NAMALWA (cell line): Measurements from ENCODE around the gene CCDC175.

Source experiments
- DNase-seq: peaks from one replicate; pipeline ENCODE4 v3.0.0-alpha.2; 2015; ENCODE audit warnings: low spot score

CCDC175 gene

DNA sequence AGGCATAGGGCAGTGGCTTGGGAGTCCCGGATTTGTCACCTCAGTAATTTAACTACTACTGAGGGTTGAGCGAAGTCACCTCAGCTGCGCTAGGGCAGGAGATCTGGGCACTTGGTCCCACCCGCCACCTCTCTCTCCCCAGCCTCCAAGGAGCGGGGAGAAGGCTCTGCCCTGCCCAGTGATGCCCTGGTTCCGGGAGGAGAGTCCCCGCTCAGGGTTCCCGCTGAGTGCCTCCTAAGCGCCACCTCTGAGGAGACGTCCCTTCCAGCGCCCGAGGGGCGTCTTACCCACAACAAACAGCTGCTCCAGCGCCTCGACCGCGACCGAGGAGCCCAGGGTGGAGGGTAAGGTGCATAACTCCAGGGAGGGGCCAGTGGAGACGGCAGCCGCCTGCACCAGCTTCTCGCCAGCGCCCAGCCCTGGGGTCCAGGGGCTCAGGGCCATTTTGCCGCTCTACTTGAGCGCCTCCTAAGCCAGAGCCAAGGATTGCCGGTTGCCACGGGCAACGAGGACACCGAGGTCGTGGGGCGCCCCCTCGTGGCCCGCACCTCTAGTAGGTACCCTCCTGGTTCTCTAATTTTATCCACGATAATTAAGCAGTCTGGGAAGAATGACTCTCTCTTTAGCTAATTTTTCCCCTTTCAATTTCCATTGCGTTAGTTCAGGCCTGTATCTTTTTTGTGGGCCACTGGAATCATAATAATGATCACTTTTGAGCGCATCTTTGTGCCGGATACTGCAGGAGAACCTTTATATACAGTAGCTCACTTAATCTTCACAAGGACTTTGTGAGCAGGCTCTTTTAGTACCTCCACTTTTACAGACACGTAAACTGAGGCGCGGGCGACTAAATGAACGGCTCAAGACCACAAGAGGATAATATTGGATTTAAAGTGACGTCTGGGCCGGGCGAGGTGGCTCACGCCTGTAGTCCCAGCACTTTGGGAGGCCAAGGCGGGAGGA lies at the start of gene CCDC175:
TSS of gene CCDC175 (minus strand) at position 481 of the 963 bp plus-strand sequence. CDS start at position 444, 37 bp downstream.
- peak; percentile 41 for DNase-seq

- DNase-seq, result no peak
Measured at GRCh38 chr14:59622631-59623030, 46.0 kb upstream of the CCDC175 start.

DNA sequence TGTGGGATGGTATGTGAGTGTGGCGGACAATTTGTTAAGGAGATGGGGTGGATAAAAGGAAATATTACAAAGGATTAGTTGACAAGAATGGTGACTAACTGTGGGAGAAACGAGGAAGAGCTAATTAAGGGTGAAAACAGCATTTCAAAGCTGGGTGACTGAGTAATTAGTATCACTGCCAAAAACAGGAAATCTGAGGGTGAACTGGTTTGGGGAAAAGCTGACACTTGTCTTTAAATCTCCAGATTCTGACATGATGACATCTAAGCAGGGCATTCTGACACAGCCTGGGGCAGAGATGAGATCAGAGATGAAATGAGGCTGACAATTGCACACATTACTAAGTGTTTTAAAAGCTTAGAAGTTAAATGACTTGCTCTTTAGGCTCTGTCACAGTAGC lies 42.4 kb upstream of the CCDC175 start:
- DNase-seq, result no peak

DNA sequence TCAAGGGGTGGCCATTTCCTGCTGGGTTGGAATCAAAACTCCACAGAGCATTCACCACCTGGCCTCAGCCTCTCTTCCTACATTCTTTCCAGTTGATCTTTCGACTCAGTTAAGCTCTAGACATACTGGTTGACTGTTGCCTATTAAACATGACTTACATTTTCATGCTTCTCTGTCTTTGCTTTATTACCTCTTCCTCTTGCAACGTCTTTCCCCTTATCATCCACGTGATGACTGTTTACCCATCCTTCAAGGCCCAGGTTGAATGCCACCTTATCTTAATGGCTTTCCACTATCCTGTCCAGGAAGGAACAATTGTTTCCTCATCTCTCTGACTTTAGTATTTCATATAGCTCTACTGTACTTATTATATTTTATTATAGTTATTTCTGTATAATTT lies 24.4 kb upstream of the CCDC175 start:
- DNase-seq, result no peak

- DNase-seq, result no peak
Measured at GRCh38 chr14:59600211-59600945, 23.8 kb upstream of the CCDC175 start.

GRCh38 chr14:59595071-59595470 lies 18.5 kb upstream of the CCDC175 start:
- no peak for DNase-seq

DNA sequence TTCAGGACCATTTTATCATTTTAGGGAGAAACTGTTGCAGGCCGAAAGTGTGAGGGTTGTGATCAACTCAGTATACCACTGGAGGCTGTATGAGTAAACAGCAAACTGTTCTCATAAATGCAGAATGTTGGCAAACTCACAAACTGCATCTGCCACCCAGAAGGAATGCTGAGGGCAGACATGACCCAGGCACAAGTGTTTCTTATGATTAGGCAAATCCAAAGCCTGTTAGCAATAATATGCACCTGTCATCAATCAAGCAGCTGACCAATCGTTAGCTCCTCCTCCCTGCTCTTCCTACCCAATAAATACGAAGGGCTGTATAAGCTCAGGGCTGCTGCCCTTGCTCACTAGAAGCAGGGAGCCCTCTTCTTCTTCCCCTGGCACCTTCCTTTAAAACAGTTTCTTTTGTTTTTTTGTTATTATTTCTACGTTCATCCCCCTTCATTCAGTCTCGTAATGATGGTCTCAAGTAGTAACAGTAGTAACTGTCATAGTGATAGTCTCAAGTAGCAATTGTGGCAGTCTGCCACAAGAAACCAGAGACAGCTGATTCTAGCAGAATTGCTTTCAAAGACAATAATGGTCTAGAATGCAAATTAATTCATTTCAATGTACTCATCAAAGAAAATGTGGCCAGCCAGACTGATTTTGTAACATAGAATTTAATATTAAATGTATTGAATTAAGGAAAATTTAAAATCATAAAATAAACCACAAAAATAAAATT lies 15.2 kb upstream of the CCDC175 start:
- no peak for DNase-seq

GRCh38 chr14:59588101-59588500 lies 11.5 kb upstream of the CCDC175 start:
- DNase-seq, result no peak

DNA sequence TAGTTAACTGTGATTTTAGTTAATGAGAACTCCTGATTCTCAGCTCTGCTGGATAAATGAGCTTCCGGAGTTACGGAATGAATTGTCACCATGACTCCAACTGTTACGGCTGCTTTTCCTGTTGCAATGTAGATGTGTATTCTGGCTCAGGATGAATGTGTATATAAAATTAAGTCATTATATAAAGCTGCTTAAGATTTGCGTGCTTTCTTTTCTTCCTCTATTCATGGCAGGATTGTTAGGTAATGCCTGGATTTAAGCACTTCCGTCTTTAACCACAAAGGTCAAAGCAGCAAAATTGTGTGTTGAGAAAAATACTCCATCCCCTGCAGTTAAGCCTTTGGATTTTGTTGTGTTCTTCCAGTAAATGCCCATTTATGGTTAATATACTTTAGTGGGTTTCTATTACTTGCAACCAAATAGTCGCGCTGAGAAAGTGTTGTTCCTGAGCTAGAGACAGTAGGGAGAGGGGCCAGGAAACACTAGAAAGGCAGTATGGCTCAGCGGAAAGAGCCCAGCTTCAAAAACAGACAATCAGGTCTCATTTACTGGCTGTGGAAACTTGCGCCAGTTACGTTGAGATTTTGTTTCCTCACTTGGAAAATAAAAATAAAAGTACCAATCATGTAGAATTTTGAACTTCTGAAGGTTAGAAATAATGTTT lies 9.4 kb upstream of the CCDC175 start:
- no peak for DNase-seq

GRCh38 chr14:59583755-59584154 lies 7.1 kb upstream of the CCDC175 start:
- DNase-seq, result no peak

- no peak for DNase-seq
Measured at GRCh38 chr14:59582845-59583509, 6.4 kb upstream of the CCDC175 start.

DNA sequence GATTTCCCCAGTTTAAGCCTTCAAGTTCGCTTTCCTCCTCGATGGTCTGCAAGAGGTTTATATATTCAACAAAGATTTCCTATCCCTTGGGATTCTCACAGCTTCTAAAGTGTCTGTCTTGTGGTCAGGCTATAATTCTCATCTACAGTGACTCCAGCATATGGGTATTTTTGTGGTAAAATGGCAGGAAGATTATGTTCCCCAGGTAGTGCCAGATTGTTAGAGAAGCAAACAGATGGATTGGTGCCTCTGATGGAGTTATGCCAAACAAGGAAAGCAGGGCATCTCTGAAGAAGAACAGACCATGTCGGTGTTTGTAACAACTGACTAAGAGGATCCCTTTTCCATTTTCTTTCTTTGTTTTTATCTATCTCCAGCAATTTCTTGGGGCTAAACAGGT lies 5.5 kb upstream of the CCDC175 start:
- DNase-seq, result no peak

DNA sequence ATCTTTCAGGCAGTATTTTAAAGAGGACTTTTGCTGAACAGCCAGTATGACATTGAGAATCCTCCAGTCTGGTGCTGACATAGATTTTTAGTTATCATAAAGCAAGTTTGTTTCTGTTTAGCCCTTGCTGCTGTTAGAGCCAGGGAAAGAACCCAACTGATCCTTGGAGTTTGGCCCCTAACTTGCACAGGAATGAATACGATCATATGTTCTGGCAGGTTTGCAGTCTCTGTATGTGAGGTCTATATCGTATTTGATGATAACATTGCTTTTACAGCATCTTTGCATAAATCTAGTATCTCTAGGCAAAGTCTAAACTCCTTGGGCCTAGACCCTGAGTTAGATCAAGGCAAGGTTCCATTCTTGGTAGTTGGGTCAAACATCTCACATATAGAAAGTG lies 4.3 kb upstream of the CCDC175 start:
- DNase-seq, result no peak

DNA sequence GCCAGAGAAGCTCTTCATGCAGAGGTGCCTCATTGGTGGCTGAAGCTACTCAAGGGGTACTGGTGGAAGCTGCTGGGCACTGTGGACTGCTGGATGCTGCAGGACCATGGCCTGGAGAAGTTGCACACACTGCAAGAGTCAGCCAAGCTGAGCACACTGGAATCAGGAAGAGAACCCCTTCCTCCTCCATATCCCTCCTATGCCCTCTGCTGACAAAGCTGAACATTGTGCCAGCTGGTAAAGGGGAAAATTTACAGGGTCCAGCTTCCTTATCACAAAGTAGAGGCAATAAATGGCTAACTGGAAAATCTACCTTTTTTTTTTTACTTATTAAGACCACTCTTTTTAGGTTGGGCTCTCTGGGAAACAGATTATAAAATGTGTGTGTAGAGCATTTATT lies 6.5 kb downstream of the CCDC175 start:
- no peak for DNase-seq

DNA sequence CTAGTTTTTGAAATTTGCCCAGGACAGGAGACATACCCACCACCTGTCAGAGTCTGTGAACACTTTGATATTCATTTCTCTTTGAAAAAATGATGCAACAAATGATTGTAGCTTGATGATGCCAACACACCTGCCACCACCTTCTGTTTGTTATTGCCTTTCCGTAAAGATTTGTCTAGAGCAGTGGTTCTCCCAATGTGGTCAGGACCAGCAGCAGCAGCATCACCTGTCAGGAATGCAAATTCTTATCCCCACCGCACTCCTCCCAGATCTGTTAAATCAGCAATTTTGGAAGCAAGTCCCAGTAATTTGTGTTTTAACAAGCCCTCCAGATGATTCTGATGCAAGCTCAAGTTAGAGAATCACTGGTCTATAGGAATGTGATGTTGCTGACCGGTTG lies 9.9 kb downstream of the CCDC175 start:
- DNase-seq, result no peak

- DNase-seq, result no peak
Measured at GRCh38 chr14:59566296-59566695, 10.3 kb downstream of the CCDC175 start.

GRCh38 chr14:59565087-59565486 lies 11.5 kb downstream of the CCDC175 start:
- DNase-seq, result no peak

GRCh38 chr14:59564366-59564765 lies 12.2 kb downstream of the CCDC175 start:
- DNase-seq, result no peak

- DNase-seq, result no peak
Measured at GRCh38 chr14:59547310-59547709, 29.3 kb downstream of the CCDC175 start.

DNA sequence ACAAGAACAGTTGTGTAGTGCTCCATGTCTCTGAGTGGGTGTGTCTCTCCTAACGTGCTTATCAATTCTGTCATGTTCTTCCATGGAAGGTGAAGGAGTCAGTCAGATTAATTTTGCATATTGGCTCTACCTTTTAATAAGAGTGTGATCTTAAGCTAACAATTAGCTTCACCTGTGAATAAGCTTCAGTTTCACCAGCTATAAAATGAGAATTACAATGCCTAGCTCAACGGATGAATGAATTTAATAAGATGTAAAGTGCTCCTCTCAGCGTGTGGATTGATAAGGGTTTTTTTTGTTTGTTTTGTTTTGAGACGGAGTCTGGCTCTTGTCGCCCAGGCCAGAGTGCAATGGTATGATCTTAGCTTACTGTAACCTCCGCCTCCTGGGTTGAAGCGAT lies 32.7 kb downstream of the CCDC175 start:
- DNase-seq, result no peak

DNA sequence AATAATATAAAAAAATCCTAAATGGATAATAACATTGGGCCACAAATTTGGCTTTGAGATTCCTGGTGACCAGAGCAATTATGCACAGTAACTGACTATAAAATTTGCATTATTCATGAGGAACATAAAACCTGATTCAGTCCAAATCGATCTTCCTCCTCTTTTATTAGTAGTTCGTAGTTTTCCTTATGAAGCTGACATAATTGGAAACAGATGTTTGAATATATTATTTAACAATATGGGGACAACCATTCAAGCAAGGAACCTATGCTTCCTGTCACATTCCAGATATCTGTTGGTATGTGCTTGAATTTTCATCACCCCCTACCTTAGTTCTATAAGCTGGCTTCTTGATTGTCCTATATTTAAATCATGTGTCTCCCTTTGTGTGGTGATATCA lies 34.9 kb downstream of the CCDC175 start:
- DNase-seq, result no peak
